Kasumi-1 (cell line): ENCODE results near the gene TMEM116.
"Not testable (repeated sequence)": the region's sequence is repeated elsewhere in the genome, so short reads cannot be mapped to it uniquely, and the experiment has no call there.

Experiments
- DNase-seq, 2 experiments: peaks; one replicate each; lab custom pipeline; 2025; lab: John Stamatoyannopoulos, UW

The TMEM116 gene

DNA sequence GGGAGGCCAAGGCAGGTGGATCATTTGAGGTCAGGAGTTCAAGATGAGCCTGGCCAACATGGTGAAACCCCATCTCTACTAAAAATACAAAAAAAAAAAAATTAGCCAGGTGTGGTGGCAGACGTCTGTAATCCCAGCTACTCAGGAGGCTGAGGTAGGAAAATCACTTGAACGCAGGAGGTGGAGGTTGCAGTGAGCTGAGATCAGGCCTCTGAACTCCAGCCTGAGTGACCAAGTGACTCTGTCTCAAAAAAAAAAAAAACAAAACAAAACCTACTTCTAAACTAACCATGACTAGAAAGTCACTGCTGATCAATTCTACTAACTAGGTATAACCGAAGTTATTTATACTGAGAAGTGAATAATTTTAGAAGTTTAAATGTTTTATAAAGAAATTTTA is 3.4 kb downstream of the TMEM116 start:
- not testable (repeated sequence) for DNase-seq

DNA sequence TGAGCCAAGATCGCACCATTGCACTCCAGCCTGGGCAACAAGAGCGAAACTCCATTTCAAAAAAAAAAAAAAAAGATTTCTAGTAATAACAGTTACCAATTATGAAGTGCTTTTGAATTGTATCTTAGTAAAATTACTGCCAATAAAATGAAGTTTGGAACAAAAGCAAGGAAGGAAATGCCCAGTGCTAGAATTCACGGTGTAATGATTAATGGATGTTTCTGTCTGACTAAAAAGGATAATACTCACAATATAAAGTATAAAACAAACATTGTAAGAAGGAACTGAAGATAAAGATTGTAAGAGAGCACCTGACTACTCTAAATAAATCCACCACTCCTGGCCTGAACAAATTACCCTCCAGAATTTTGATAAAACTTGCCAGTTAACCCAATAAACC is 4.0 kb downstream of the TMEM116 start:
- DNase-seq, result no peak

DNA sequence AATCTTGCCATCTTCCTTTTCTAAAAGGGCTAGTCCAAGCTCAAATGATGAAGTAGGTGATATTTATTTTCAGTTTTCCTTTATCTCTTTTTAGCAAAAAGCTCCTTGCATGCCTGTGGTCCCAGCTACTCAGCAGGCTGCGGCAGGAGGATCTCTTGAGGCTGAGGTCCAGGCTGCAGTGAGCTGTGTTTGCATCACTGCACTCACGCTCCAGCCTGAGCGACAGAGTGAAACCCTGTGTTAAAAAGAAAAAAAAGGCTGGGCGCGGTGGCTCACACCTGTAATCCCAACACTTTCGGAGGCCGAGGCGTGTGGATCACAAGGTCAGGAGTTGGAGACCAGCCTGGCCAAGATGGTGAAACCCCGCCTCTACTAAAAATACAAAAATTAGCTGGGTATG is 5.0 kb downstream of the TMEM116 start:
- no peak for DNase-seq

DNA sequence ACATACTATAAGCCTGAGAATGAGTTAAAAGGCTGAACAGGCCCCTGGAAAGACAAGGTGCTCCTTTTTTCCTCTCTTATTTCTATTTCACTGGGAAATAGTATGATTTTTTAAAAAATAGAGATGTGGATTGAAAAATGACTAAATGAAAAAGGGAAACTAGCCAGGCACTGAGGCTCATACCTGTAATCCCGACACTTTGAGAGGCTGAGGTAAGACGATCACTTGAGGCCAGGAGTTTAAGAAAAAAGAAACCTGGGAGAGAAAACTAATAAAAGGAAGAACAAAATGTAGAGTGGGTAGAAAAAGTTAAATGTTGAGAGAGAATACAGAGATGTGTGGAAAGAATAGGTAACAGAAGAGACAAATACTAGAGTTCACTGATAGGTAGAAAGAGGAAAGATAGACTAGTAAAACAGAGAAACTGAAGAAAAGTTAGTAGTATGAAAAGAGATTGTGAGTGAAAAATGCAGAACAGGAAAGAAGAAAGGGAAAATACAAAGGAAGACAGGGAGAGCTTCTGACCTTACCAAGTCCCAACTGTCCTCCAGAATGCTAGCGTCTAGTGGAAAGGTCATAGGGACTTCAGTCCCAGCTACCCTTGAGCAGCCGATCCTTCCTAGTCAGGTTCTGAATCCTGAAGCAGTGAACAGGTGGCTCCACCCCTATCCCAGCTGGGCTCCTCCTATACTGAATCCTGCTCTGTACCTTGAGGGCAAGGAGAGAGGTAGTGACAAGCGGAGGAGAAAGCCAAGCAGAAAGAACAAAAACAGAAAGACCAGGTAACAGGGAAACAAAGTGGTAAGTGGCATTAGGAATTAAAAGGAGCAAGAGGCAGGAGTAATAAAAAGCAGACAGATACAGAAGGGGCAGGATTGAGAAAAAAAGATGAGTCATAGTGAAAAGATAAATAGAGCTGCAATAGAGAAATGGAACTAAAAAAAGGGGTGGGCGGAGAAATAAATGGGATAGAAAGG is 7.3 kb downstream of the TMEM116 start:
- no peak for DNase-seq

DNA sequence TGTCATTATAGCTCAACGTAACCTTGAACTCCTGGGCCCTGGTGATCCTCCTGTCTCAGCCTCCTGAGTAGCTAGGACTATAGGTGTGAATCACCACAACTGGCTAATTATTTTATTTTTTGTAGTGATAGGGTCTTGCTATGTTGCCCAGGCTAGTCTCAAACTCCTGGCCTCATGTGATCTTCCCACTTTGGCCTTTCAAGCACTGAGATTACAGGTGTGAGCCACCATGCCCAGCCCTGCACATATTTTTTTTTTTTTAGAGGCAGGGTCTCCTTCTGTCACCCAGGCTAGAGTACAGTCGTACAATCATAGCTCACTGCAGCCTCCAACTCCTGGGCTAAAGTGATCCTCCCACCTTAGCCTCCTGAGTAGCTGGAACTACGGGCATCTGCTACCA is 8.9 kb downstream of the TMEM116 start:
- no peak for DNase-seq

DNA sequence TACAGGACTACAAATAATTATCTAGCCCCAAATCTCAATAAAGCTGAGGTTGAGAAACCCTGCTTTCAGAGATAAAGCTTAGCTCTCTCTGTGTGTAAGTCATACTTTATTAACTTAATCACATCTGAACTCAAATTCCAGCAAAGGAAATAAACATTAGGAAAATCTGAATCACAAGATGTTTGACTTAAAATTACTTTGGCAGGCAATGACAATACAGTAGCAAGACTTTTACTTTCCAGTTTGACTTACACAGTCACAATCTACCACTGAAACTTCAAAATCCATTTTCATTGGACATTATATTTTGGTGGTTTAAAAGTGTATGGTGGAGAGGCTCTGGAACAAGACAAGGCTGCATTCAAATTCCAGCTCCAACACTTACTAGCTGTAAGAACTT is 11.4 kb downstream of the TMEM116 start:
- no peak for DNase-seq

DNA sequence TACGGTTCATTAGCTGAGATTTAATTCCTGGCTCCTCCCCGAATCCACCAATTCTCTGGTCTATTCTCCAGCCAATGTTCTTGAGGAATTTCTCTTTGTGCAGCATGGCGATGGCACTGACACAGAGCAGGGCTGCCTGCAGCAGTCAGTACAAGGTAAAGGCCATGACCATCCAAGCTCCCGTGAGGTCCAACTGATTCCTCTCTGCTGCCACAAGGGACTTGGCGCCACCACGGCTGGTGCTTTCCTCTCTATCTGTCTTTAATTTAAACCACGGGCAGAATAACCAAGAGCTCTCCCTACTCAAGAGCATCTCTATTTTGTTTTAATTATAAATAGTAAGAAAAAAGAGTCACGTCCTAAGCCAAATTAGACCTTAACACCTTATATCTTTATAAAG is 12.1 kb downstream of the TMEM116 start:
- DNase-seq, result no peak

DNA sequence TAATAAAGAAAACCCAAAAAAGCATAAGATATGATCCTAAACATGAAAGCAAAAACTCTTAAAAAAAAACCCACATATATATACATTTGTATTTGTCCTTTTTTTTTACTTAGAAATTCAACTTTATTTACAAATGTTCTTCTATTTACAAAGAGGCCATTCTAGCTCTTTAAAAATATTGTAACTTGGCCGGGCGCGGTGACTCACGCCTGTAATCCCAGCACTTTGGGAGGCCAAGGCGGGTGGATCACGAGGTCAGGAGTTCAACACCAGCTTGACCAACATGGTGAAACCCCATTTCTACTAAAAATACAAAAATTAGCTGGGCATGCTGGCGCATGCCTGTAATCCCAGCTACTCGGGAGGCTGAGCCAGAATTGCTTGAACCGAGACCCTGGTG is 13.8 kb downstream of the TMEM116 start:
- not testable (repeated sequence) for DNase-seq

DNA sequence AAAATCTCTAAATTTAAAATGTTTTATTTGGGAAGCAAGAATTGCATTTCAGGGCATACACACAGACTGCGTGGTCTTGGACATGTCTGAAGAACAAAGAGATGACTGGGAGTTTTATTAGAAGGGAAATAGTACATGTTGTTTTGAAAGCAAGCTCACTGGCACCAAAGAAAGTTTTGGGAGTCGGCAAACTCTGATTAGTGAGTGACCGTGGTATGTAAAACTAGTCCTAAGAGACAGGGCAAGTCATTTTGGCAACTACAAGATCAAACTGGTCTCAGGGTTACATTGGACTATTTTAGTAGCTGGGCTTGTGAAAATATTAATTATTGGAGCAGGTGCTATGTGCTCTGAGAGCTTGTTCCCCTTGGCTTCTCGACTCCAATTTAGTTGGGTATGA is 14.9 kb downstream of the TMEM116 start:
- DNase-seq, result no peak

DNA sequence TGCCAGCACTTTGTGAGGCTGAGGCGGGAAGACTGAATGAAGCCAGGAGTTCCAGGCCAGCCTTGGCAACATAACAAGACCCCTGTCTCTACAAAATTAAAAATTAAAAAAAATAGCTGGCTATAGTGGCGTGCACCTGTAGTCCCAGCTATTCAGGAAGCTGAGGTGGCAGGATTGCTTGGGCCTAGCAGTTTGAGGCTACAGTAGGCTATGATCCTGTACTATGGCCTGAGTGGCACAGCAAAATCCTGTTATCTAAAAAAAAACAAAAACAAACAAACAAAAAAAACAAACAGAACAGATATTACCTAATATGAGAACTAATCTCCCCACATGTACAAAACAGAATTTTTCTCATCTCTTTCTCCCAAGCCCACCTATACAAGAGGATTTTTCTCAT is 15.7 kb downstream of the TMEM116 start:
- DNase-seq, result no peak

DNA sequence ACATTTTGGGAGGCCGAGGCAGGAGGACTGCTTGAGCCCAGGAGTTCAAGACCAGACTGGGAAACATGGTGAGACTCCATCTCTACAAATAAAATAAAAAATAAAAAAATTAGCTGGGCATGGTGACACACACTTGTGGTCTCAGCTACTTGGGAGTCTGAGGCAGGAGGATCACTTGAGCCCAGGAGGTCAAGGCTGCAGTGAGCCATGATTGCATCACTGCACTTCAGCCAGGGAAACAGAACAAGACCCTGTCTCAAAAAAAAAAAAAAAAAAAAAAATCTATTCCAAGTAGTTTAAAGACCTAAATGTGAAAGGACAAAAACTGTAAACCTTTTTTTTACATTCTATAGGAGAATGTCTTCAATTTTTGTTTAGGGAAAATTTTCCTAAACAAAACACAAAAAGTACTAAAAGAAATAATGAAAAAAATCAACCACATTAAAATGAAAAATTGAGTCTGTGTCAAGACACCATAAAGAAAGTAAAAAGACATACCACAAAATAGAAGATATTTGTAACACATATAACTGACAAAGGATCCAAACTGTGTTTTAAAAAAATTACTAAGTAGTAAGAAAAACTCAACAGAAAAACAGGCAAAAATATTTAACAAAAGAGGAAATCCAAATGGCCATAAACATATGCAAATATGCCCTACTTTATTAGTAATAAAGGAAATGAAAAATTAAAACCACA is 17.0 kb downstream of the TMEM116 start:
- no peak for DNase-seq

DNA sequence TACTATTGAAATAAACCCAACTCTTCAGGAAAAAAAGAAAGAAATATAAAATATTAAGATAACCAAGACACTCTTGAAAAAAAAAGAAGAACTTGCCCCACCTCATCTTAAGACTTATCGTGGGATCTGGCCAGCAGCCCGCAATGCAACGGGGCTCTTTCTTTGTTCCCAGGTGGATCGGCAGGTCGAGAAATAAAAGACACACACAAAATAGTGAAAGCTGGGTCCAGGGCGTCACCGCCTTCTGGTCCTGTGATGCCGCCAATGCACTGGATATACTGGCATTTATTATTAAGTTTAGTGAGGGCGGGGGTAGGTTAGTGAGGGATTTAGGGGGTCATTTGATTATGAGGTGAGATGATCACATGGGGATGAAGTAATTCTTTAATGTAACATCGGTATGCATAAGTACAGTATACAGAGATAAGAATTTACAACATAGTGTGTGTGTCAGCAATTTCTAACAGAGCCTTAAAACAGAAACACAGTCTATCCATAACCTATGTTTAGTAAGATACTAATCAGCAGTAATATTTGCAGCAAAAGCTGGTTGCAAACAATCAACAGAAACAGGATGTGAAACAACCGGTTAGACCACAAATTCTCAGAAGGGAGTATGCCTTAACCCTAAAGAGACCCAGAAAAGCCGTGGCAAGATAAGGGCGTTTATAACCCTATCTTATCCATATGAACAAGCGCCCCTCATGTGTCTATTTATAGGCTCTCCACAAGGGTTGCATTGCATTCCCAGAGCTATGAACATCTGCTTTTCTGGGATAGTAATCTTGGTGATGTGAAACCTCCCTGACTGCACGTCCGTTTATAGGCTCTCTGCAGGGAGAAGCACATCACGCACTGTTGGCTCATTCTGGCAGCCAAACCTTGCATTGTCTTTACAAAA is 18.5 kb downstream of the TMEM116 start:
- not testable (repeated sequence) for DNase-seq

DNA sequence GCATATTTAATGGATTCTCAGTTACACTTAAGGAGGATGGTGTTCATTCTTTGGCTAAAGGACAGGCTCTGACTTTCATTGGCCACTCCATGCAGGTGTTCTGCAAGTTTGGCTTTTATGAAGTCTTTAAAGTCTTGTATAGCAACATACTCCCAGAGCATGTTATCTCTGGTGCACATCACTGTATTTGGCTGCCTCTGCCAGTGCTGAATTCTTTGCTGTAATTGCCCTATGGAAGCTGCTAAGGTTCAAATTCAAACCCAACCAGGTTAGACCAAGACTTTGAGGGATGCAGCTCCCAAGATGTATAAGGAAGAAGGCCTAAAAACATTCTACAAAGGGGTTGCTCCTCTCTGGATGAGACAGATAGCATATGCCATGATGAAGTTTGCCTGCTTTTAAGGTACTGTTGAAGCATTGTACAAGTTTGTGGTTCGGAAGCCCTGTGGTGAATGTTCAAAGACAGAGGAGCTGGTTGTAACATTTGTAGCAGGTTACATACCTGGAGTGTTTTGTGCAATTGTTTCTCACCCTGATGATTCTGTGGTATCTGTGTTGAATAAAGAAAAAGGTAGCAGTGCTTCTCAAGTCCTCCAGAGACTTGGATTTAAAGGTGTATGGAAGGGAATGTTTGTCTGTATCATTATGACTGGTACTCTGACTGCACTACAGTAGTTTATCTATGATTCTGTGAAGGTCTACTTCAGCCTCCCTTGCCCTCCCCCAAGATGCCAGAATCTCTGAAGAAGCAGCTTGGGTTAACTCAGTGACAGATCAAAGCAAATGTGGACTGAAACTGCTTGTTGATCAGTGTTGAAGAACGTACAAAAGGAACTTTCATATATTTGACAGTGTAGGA is 19.4 kb downstream of the TMEM116 start:
- no peak for DNase-seq

DNA sequence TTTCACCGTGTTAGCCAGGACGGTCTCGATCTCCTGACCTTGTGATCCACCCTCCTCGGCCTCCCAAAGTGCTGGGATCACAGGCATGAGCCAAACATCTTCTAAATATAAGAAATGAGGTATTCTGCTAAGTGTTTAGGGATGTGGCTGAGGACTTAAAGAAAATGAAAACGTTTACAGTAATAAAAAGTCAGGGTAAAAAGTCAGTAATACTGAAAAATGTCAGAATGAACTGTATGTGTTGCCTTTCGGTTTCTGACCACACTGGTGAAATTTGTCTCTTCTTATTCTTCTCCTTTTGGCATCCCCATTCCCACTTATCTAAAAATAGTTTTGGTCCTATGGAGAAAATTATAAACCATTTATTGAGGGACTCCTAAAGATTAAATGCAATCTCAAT is 20.5 kb downstream of the TMEM116 start:
- no peak for DNase-seq

DNA sequence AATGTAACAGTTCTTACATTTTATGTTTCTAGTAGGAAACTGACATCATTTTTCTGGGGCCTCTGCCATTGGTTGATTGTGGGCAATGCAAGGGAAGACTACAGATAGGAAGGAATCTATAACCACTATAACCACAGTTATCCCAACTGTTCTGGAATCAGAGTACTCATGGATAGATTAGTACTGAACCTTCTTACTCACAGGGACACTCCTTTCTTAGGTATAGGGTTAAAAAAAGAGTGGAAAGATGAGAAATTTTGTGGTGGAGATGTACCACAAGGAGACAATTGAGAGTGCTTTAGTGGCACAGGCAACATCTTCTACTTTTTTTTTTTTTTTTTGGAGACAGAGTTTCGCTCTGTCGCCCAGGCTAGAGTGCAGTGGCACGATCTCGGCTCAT is 21.0 kb downstream of the TMEM116 start:
- no peak for DNase-seq

DNA sequence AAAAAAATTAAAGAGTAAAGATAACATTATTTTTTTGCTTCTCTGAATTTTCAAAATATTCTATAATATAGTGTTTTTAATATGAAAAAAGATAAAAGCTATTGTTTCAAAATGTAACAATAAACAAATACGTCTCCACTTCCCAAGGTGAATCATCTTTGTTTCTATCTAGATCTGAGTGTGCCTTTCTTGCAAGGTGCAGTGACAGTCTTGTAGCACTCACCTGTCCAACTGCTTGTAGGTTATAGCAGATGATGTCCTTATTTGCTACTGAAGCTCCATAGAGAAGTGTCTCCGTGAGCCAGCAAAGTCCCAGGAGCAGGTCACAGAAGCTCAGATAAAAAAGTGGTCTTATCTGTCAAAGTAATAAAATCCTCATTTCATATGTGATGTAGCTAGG is 21.4 kb downstream of the TMEM116 start:
- DNase-seq, result no peak

DNA sequence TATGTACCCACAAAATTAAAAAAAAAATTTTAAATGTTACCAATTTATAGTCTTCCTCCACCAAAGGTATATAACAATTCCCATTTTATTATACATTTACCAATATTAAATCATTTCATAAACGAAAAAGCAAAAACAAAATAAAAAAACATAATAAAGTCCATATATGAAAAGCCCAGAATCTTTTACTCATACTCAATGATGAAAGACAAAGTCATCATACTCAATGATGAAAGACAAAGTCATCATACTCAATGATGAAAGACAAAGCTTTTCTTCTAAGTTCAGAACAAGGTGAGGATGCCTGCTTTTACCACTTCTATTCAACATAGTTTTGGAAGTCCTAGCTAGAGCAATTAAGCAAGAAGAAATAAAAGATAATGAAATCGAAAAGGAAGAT is 28.1 kb downstream of the TMEM116 start:
- no peak for DNase-seq

DNA sequence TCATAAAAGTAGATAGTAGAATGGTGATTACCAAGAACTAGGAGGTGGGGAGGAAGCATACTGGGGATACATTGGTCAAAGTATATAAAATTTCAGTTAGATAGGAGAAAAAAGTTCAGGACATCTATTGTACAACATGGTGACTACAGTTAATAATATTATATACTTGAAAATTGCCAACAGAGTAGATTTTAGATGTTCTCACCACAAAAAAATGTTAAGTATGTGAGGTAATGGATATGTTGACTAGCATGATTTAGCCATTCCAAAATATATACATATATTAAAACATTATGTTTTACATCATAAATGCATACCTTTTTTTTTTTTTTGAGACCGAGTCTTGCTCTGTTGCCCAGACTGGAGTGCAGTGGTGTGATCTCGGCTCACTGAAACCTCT is 31.0 kb downstream of the TMEM116 start:
- no peak for DNase-seq

DNA sequence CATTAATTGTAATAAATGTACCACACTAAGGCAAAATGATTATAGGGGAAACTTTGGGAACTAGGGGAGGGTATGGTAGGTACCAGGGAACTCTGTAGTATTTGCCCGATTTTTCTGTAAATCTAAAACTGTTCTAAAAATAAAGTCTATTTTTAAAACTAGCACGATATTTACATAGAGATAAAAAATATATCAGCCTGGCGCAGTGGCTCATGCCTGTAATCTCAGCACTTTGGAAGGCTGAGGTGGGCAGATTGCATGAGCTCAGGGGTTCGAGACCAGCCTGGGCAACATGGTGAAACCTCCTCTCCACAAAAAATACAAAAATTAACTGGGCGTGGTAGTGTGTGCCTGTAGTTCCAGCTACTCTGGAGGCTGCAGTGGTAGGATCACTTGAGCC is 32.4 kb downstream of the TMEM116 start:
- DNase-seq, result no peak

DNA sequence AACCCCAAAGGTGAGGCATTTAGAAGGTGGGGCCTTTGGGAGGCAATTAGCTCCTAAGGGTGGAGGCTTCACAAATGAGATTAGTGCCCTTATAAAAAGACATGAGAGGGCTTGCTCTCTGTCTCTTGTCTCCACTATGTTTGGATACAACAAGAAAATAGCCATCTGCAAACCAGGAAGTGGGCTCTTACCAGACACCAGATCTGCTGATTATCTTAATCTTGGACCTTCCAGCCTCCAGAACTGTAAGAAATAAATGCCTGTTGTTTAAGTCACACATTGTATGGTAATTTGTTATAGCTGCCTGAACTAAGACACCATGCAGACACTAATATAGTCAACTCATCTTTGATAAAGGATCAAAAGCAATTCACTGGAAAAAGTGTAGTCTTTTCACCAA is 34.4 kb downstream of the TMEM116 start:
- DNase-seq, result no peak

DNA sequence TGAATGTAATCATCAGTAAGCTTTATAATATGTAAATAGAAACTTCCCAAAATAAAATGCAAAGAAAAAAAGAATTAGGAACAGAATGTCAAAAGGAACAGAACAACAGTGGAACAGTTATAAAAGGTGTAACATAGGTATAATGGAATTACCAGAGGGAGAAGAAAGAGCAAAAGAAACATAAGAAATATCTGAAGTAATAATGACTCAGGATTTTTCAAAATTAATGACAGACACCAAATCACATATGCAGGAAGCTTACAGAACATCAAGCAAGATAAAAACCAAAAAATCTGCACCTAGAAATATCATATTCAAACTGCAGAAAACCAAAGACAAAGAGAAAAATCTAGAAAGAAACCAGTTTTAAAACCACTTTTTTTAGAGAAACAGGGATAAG is 36.1 kb downstream of the TMEM116 start:
- DNase-seq, result no peak
